GM11168 (cell line): ENCODE results near the gene MYPOP.
"Not testable (repeated sequence)": the region's sequence is repeated elsewhere in the genome, so short reads cannot be mapped to it uniquely, and the experiment has no call there.

Experiments used
- in situ Hi-C: fragments of 300-500 bp; cut with MboI; formaldehyde crosslinking; loops from one replicate; pipeline ENCODE4 v1.12.0; 2022; ENCODE audit warnings: low sequenced_read_pairs; ENCODE audit not compliant: unreplicated experiment

The MYPOP gene

GRCh38 chr19:45913874-45914830 is 11.7 kb upstream of the MYPOP start, which contains the start of gene NANOS2:
NANOS2 (minus strand) TSS chr19:45914778; CDS start chr19:45914693, 85 bp downstream.
- in situ Hi-C loops, result no loop called here

GRCh38 chr19:45911291-45911690 is 8.9 kb upstream of the MYPOP start:
- in situ Hi-C loops, result no loop called here

- in situ Hi-C loops, result no loop called here
Observed at GRCh38 chr19:45908956-45909355, 6.5 kb upstream of the MYPOP start.

- in situ Hi-C loops, result no loop called here
Observed at GRCh38 chr19:45906221-45906620, 3.8 kb upstream of the MYPOP start.

GRCh38 chr19:45905011-45905410 is 2.6 kb upstream of the MYPOP start:
- in situ Hi-C loops, result no loop called here

GRCh38 chr19:45902651-45903625 is 525 bp upstream of the MYPOP start:
- in situ Hi-C loops, result no loop called here

- in situ Hi-C loops, result no loop called here
Observed at GRCh38 chr19:45901432-45901911, 941 bp downstream of the MYPOP start.

- in situ Hi-C loops, result no loop called here
Observed at GRCh38 chr19:45900738-45901431, 1.5 kb downstream of the MYPOP start.

- in situ Hi-C loops, result no loop called here
Observed at GRCh38 chr19:45899919-45900589, 2.4 kb downstream of the MYPOP start.

GRCh38 chr19:45899253-45899652 is 3.2 kb downstream of the MYPOP start:
- in situ Hi-C loops, result no loop called here

- in situ Hi-C loops, result no loop called here
Observed at GRCh38 chr19:45897261-45897812, 5.1 kb downstream of the MYPOP start.

GRCh38 chr19:45895983-45896599 is 6.3 kb downstream of the MYPOP start:
- in situ Hi-C loops, result not testable (repeated sequence)

GRCh38 chr19:45895519-45895972 is 6.9 kb downstream of the MYPOP start:
- in situ Hi-C loops, result no loop called here

GRCh38 chr19:45890877-45891276 is 11.5 kb downstream of the MYPOP start:
- in situ Hi-C loops, result no loop called here

- in situ Hi-C loops, result no loop called here
Observed at GRCh38 chr19:45889210-45889885, 13.1 kb downstream of the MYPOP start.

- in situ Hi-C loops, result no loop called here
Observed at GRCh38 chr19:45887200-45887710, 15.2 kb downstream of the MYPOP start.

- in situ Hi-C loops, result no loop called here
Observed at GRCh38 chr19:45886427-45887199, 15.8 kb downstream of the MYPOP start.
